Measurements from ENCODE around the gene CDKL4. TPM values are rescaled to one million over a fixed set of nuclear protein-coding genes. Genes with fewer than 3 reads are reported as not detected.

CDKL4 gene
- 0.29 and 0.48 TPM in 2 replicates for total RNA-seq (2016; rRNA removed; fragmentation: Illumina TruSeq; extraction: Trizol)
- 4.8 and 6.2 TPM in 2 replicates for total RNA-seq (2016; cell fraction: cytosol; rRNA removed; fragmentation: Illumina TruSeq; extraction: Trizol; ENCODE audit: low read depth)
- total RNA-seq (2016; cell fraction: insoluble cytoplasmic fraction; rRNA removed; fragmentation: Illumina TruSeq; extraction: Trizol), result 0.76 and 0.89 TPM in 2 replicates
- 1.5 and 2.0 TPM in 2 replicates for total RNA-seq (2016; cell fraction: membrane; rRNA removed; fragmentation: Illumina TruSeq; extraction: Trizol)
- total RNA-seq (2016; cell fraction: nucleus; rRNA removed; fragmentation: Illumina TruSeq; extraction: Trizol), result 0.47 and 0.50 TPM in 2 replicates
- polyA plus RNA-seq (2011; rRNA removed), result 0.10 and 0.50 TPM in 2 replicates
- 0.22 and 0.34 TPM in 2 replicates for polyA plus RNA-seq (2011; cell fraction: cytosol; rRNA removed)
- polyA plus RNA-seq (2011; cell fraction: nucleus; rRNA removed), result 0.29 TPM in 2 replicates
- polyA plus RNA-seq (2012), result 0.16 and 0.48 TPM in 2 replicates
- polyA plus RNA-seq (2016; cell fraction: cytosol; fragmentation: Illumina TruSeq; extraction: Trizol; ENCODE audit: low read depth), result 0.11 TPM in 1 of 2 replicates, not detected in the other
- 0.48 TPM in 1 of 2 replicates, not detected in the other for polyA plus RNA-seq (2016; cell fraction: insoluble cytoplasmic fraction; fragmentation: Illumina TruSeq; extraction: Trizol; ENCODE audit: low read depth)
- not detected in 2 replicates for polyA plus RNA-seq (2016; cell fraction: membrane; fragmentation: Illumina TruSeq; extraction: Trizol; ENCODE audit: low read depth)
- polyA plus RNA-seq (2016; cell fraction: nucleus; fragmentation: Illumina TruSeq; extraction: Trizol; ENCODE audit: insufficient read depth, low read depth), result 0.59 TPM in 1 of 2 replicates, not detected in the other
- 0.16 TPM in 1 of 2 replicates, not detected in the other for polyA minus RNA-seq (2011; rRNA and poly(A)+ RNA removed; ENCODE audit: low replicate concordance)
- polyA minus RNA-seq (2011; cell fraction: cytosol; rRNA and poly(A)+ RNA removed), result 0.79 TPM in 1 of 2 replicates, not detected in the other
- 3.1 and 4.8 TPM in 2 replicates for polyA minus RNA-seq (2011; cell fraction: nucleus; rRNA and poly(A)+ RNA removed)
- percentile 44 among the genes with signal in this experiment for Bru-seq, nascent RNA
- BruChase-seq, experiment 1, labeled RNA remaining after a 6-hour chase, result percentile 62 among the genes with signal in this experiment
- BruChase-seq, experiment 2, labeled RNA remaining after a 2-hour chase, result percentile 46 among the genes with signal in this experiment
- long read RNA-seq, experiment 1, partial matches to known transcripts, result 0 of 1 reads
- long read RNA-seq, experiment 1, other reads (novel, unspliced or antisense), result 1 of 1 reads
- long read RNA-seq, experiment 2, partial matches to known transcripts, result 0 of 1 reads
- long read RNA-seq, experiment 2, other reads (novel, unspliced or antisense), result 1 of 1 reads

- no peak within 1 kb of the TSS for H2AFZ ChIP-seq (ENCODE audit: low read length)
- in situ Hi-C loops (cut with HindIII; ENCODE audit: extremely low pct_ligation_motif_present, low pct_unique_long_range_greater_than_20kb) (no loop called here), intact Hi-C loops (cut with micrococcal nuclease; ENCODE audit: unreplicated experiment) (no loop called here)
- H3K4me3 ChIP-seq (replicated peaks in 1 of 3; ENCODE audit: insufficient read depth in 1 of 3, low read depth in 2 of 3, low read length in 3 of 3), result no peak within 1 kb of the TSS
- H3K79me2 ChIP-seq (ENCODE audit: insufficient read depth, low read length), result no peaks in the 10 kb centered on the region
- WGBS (ENCODE audit: low lambda C conversion rate), result 88% methylated on average over 58 of the region's 58 CpGs
- peaks cover 11% of the 10 kb centered on the region for H3K4me1 ChIP-seq (ENCODE audit: insufficient read depth, low read length)
- no peaks in the 10 kb centered on the region for H3K27me3 ChIP-seq (ENCODE audit: control insufficient read depth in 1 of 2, insufficient read depth in 2 of 2, low read length in 2 of 2)
- no peaks in the 10 kb centered on the region for H4K20me1 ChIP-seq (ENCODE audit: insufficient read depth, low read length)
- ATAC-seq (peak; percentile 48), FAIRE-seq (no peak), DNase-seq (ENCODE audit: low spot score) (no peak)
- TF ChIP-seq MED8 (CRISPR knock-in tag; IDR thresholded peaks at IDR 0.05; ENCODE audit: insufficient replicate concordance) (no peak), TEAD3 (CRISPR knock-in tag; optimal IDR thresholded peaks at IDR 0.05; ENCODE audit: borderline replicate concordance) (no peak), PHF5A (CRISPR knock-in tag; IDR thresholded peaks at IDR 0.05; ENCODE audit: low read depth, unreplicated experiment) (no peak), ZNF232 (CRISPR knock-in tag; IDR thresholded peaks at IDR 0.05; ENCODE audit: borderline replicate concordance) (no peak), FOXO4 (CRISPR knock-in tag; conservative IDR thresholded peaks at IDR 0.05) (no peak), ZNF530 (CRISPR knock-in tag; IDR thresholded peaks at IDR 0.05; ENCODE audit: low read depth) (no peak), AGO2 (optimal IDR thresholded peaks at IDR 0.05; ENCODE audit: low read depth, low read length) (peak; percentile 44), CEBPB (IDR thresholded peaks at IDR 0.05; ENCODE audit: borderline replicate concordance, low read depth, low read length) (no peak), SIN3B (IDR thresholded peaks at IDR 0.05; ENCODE audit: low read length) (no peak), ZNF768 (CRISPR knock-in tag; IDR thresholded peaks at IDR 0.05) (0 out of 2 replicates have a peak, but pooled peaks have one; percentile 6), ZBTB3 (CRISPR knock-in tag; IDR thresholded peaks at IDR 0.05; ENCODE audit: borderline replicate concordance, low read depth) (no peak), KLF6 (CRISPR knock-in tag; IDR thresholded peaks at IDR 0.05) (no peak), ZNF234 (CRISPR knock-in tag; conservative IDR thresholded peaks at IDR 0.05) (no peak), ZC3H13 (CRISPR knock-in tag; IDR thresholded peaks at IDR 0.05) (no peak), KLF15 (CRISPR knock-in tag; IDR thresholded peaks at IDR 0.05; ENCODE audit: borderline replicate concordance) (no peak), THRA (CRISPR knock-in tag; IDR thresholded peaks at IDR 0.05; ENCODE audit: borderline replicate concordance) (no peak)
- no peak within 1 kb of the TSS for H3K4me2 ChIP-seq (ENCODE audit: low read depth, low read length)
- POLR2A ChIA-PET, result no interaction called here
- no peak within 1 kb of the TSS for H3K9ac ChIP-seq (ENCODE audit: insufficient read depth, low read depth, low read length)
- CTCF ChIA-PET (ENCODE audit: low intra/inter-chr PET ratio, low total read pairs), result no interaction called here
- no peaks in the 10 kb centered on the region for H3K9me3 ChIP-seq (ENCODE audit: low read length)
- H3K27ac ChIP-seq (ENCODE audit: extremely low read length, insufficient read depth, low read length), result no peak within 1 kb of the TSS
- H3K36me3 ChIP-seq (replicated peaks in 1 of 2; ENCODE audit: control insufficient read depth in 1 of 2, insufficient read depth in 2 of 2, low read length in 2 of 2), result peaks cover 0 to 4% of the 10 kb centered on the region in 2 experiments; a peak in 1 of 5 replicates
- BruUV-seq (replicated peaks), result no TSS peak
Measured at GRCh38 chr2:39243469-39244123, at the start of gene CDKL4. Gene CDKL4, minus strand, starts transcription at chr2:39243970.

All from HepG2 (cell line).